Left kidney (tissue), 2 donors: ENCODE data around the gene FMOD. TPM values are rescaled to one million over a fixed set of nuclear protein-coding genes. Genes with fewer than 3 reads are reported as not detected.
"Not testable (repeated sequence)": the region's sequence is repeated elsewhere in the genome, so short reads cannot be mapped to it uniquely, and the experiment has no call there.

Source experiments
- DNase-seq: peaks from one replicate; pipeline ENCODE4 v3.0.0-alpha.2; 2013
- polyA plus RNA-seq: library from polyadenylated mRNA; unstranded; fragments of 120-200 nt; gene quantifications from one replicate; pipeline ENCODE4 v1.2.1, GENCODE V29; 2013; ENCODE audit not compliant: insufficient read length

The FMOD gene
- polyA plus RNA-seq, 1 donor: 46.4 TPM

DNA sequence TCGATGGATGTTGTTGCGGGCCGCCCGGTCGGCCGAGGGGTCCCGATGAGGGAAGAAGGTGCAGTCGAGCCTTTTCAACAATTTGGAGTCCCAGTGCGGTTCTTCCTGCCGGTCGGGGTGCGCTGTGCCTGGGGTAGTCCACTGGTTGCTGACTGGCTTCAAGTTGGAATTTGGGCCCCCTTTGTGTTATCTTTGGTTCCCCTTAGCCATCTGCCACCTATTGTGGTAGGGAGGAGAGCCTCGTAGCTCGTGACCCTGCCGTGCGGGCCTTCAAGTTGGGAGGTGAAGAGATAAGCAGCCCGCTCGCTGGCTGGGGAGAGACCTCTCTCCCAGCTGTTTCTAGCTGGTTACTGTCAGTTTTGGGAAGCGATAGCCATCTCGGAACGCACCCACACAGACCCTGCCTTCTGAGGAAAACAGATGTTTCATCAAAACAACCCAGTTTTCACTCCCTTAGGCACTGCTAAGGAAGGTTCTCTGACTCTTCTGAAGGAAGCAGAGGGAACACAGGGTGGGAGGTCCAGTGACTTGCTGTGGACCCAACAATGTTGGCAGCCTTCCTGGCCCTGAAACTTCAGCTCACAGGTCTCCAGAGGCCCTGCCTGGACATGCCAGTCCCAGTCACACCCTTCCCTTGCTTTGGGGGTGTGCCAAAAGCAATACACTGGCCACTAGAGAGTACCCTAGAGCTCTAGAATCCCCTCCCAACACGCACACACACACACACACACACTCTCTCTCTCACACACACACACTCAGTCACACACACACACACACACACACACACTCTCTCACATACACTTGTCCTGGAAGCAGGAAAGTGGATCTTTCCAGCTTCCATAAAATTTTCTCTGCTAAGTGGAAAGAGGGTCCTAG is 44.6 kb downstream of the FMOD start:
- DNase-seq: no peak

DNA sequence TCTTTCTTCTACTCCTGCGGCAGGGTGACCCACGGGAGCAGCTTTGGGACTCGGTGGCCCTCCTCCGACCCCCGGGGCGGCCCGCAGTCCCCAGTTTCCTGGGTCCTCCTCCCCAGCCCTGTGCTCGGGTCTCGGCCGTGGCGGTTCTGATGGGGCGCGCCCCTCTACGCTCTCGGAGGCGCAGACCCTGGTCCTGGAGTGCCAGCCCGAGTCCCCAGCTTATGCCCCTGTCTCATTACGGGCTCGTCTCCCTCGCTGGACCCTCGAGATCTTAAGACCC is 45.2 kb downstream of the FMOD start:
- no peak for DNase-seq

DNA sequence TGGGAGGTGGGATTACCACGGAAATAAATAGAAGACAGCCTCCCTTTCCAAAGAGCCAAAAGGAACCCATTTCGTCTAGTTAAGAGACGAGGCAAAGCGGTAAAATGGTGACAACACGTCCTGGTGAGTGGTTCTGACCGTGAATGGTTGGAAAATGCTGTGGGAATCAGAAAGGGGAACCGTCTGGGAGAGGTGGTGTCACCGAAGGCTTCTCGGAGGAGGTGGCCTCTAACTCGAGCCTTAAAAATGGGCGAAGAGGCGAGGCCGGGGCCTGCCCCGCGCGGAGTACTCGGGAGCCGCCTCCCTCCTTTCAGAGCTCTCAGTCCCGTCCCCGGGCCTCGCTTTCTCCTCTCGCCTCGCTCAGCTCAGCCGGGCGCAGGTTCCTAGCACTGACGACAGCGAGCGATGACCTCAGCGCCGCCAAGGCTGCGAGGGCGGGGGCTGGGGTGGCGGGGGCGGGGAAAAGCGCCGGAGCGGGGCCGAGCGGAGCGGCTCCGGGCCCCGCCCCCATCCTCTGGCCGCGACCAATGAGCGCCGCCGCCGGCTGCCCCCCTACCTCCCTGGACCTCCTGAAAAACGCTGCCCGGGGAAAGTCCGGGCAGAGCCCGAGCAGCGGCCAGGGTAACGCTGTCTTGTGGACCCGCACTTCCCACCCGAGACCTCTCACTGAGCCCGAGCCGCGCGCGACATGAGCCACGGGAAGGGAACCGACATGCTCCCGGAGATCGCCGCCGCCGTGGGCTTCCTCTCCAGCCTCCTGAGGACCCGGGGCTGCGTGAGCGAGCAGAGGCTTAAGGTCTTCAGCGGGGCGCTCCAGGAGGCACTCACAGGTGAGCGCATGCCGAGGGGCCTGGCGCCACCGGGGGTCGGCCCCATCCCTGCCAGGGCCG is 45.8 kb downstream of the FMOD start, which contains the start of gene BTG2:
TSS of gene BTG2 (plus strand) at position 601 of the 890 bp plus-strand sequence. CDS start at position 689, 88 bp downstream.
- DNase-seq: peak; percentile 89

DNA sequence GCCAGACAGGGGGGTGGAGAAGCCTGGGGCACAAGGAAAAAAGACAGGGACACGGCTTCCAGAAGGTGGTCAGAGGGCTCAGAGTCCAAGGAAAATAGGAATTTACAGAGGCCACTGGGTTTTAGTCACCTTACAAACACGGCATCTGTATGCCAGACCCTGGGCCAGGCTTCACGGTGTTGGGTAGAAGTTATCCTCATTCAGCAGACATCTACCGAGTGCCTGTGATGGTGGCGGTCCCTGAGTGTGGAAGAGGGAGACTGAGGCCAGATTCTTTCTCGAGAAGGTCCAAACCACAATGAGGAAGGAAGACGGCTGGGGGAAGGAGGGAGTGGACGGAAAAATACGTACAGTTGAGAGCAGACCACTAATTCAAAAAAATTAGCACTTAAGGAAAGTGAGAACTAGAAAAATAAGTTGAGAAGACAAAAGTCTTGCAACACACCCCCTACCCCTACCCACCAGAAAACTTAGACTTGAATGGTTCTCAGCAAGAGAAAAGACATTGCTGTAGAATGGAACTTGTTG is 46.5 kb downstream of the FMOD start:
- DNase-seq: no peak

DNA sequence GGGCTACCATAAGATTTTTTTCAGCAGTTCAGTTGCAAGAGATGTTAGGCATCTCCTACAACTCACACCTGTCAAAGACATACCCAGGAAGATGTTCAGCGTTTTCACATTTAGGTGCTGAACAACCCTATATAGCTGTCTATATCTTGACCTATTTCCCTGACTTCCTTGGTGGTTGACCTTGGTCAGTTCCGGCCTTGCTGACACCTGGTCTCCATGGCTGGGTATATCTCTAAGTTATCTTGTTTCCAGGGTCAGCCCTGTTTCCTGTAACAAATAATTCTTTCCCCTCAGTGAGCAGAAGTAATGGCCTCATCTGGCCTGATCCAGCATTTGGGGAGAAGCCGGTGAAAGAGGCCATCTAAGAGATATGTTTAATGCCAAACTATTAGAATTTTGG is 48.0 kb downstream of the FMOD start:
- no peak for DNase-seq

DNA sequence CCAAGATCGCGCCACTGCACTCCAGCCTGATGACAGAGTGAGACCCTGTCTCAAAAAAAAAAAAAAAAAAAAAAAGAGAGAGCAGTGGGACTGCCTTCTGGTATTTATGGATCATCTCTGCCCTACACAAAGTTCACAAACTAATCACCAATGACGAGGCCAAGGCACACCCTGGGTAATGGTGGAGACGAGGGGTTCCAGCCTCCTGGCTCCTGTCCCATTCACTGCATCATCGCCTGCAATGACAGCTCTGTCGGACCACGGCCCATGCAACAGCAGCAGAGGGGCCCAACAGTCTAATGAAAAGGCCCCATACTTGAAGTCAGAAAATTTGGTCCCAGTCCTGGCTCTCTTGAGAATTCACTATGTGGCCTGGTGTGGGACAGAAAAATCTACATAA is 48.5 kb downstream of the FMOD start:
- DNase-seq: no peak

DNA sequence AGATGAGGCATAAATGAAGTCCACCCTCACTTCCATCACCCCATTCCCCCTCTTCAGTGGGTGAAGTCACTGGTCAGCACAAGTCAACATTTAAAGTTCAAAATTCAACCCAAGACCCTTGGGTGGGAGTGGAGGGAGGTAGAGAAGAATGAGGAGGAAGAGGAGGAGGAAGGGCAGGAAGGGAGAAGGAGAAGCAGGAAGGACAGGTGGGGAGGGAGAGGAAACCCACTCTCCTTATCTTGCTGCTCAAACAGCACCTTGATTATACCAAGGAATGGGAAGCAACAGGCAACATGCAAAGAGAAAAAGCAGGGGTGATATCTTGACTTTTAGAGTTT is 49.6 kb downstream of the FMOD start:
- DNase-seq: no peak

DNA sequence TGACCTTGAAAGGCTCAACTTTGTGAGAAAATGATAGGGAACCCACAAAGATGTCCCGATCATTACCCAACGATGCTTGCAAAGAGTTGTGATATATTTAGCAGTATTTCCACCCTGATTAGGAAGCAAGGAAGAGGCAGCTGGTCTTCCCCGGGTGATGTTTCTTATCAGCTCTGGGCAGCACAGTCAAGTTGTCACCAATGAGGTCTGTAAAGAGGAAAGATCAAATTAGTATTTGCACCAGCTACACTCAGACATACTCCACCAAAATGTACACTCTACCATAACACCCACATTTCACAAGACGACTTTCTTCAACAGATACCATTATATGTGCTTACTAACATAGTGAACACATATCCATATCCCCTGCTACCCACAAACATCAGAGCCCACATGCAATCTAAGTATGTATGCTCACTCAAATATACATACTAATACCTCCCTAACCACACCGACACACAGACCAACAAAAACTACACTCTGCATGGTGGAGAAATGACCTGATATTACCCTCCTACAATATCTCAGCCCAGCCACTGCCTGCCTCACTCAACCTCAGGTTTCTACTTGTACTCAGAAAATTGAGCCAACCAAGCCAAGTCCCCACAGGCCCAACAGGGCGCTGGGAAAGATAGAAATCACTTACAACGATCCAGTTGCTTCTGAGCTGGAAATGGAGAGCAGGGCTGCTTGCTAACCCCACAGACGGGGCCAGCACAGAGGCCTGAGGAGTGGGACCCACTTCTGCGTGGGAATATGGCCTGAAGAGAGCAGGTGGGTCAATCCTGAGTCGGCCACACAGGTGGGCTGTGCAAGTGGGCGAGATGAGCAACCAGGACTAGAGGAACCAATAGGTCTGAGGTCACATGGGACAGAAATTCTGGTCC is 50.2 kb downstream of the FMOD start:
- no peak for DNase-seq

DNA sequence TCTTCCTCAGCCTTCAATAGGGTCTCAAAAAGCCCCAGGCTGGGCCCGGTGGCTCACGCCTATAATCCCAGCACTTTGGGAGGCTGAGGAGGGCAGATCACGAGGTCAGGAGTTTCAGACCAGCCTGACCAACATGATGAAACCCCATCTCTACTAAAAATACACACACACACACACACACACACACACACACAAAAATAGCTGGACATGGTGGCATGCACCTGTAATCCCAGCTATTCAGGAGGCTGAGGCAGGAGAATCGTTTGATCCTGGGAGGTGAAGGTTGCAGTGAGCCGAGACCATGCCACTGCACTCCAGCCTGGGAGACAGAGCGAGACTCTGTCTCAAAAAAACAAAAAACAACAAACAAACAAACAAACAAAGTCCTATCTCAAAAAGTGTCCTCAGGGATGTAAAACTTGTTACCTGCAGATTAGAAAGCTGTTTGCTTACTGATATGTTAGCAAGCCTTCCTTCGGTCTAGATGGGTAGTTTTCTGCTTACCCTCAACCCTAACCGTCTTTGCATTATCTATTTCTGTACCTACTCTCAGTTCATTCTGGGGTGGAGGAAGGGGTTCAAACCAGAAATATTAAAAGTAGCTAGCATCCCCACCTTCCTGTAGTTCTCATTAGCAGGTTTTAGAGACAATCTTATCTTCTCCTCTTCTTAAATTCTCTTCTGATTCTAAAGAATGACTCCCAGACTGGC is 51.0 kb downstream of the FMOD start:
- DNase-seq: not testable (repeated sequence)

DNA sequence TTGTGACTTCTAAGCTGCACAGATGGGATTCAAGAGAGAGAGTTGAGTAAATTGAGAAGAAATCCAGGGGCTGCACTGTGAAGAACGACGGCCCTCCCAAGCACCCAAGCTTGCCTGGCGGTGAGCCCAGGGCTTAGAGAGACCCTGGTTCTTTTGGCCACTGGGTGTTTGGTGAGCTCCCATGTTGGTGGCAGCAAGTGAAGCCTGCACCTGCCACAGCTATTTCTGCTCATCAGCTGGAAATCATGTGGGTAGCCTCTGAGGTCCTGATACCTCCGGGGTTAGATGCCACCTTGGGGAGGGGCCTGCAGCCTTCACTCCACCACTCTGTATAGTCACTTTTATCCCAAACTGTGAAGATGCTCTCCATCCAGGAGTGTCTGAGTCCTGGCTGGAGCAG is 51.8 kb downstream of the FMOD start:
- no peak for DNase-seq

DNA sequence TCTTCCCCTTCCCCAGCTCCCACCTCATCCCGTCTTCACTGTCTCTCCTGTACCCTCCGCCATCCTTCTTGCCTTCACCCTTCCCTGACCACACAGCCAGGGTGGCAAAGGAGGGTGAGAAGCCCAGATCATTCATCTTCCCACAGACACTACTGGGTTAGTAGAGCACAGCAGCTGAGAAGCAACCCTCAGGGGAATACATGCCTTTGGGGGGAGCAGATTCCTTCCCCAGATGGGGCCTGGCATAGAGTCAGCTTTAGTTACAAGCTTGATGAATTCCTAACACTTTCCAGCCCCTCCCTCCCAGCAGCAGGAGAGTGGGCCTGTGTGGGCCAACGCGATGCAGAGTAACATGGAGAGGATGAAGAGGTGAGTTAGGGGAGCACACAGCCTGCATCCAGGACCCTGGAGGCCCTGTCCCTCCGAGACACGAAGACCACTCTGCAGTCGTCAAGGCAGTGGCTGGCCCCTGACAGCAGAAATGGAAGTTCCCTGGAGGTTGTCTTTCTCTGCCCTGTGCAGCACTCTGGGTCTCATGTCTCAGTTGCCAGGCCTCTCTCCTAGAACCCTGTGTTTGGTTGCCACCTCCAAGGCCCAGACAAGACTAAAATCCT is 54.4 kb downstream of the FMOD start:
- DNase-seq: no peak

DNA sequence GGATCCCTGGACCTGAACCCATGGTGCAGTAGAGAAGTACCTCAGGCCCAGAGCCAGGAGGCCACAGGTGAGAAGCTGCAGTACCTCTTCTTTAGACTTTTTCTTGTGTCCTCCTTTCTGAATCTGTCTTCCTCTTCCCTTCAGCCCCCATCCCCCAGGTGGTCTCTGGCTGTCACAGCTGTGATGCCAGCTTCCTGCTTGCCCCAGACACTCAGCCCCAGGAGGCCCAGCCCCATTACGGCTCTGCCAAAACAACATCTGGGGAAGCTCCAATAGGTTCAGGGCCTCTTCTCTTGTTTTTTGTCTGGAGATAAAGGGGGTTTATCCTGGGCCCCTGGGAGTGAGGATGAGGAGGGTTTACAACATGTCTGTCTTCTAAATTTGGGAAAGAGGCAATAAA is 55.1 kb downstream of the FMOD start:
- no peak for DNase-seq

DNA sequence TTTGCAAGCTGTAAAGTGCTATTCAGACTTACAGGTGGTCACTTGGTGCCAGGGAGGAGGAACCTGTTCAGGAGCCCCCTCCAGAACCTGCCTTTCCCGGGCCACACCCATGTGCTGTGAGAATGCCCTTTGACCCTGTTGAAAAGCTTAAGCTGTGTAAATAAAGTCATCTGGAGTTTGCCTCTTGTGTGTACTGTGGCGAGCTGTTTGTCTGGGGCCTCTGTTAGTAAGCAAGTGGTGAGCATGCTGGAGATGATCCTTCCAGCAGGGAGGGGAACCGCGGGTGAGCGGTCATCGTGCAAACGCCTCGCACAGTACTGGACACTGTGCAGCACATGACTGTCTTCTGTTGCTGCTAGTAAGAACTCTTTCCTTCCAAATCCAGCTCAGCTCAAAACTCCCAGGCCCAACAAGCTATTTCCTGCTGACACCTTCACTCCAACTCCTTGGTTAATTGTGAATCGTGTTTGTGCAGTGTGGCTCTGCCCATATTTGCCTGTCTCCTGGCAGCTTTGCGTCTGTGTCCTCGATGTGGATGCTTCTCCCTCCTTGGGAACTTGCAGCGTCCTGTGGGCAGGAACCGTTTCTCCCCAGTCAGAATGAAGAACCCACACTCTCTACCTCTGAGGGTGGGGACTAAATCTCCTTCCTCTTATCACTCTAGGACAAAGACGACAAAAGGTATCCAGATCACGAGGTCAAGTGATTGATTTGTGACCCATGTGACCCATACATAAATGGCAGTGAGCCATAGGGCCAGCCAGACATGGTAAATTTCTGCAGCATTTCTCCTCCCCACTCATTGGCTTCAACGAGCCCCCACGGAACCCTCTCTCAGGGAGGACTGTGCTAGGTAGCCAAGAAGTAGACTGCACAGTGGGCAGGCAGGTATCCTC is 59.5 kb downstream of the FMOD start:
- no peak for DNase-seq

Other genes starting within 250 kb of the FMOD start
- gene ADORA1, start 223.4 kb downstream of the FMOD start, polyA plus RNA-seq: 4.6 TPM
- 0.18 TPM for gene MYBPH, start 175.3 kb downstream of the FMOD start, polyA plus RNA-seq
- 7.4 TPM for gene CHI3L1, start 164.4 kb downstream of the FMOD start, polyA plus RNA-seq
- gene CHIT1, start 121.4 kb downstream of the FMOD start, polyA plus RNA-seq: 0.10 TPM
- gene BTG2, start 45.6 kb downstream of the FMOD start, polyA plus RNA-seq: 102 TPM
- gene PRELP, start 124.7 kb upstream of the FMOD start, polyA plus RNA-seq: 1.3 TPM
- gene OPTC, start 143.0 kb upstream of the FMOD start, polyA plus RNA-seq: not detected